GM19324 (cell line): ENCODE results near the gene TUSC2.
"Not testable (repeated sequence)": the region's sequence is repeated elsewhere in the genome, so short reads cannot be mapped to it uniquely, and the experiment has no call there.

Experiments
- ATAC-seq: cut with Tn5 transposase; IDR thresholded peaks from one replicate; pipeline ENCODE4 v1.9.1; 2021; ENCODE audit warnings: mild to moderate bottlenecking, moderate library complexity; ENCODE audit not compliant: unreplicated experiment, low FRiP score

Gene TUSC2

GRCh38 chr3:50319894-50320625 lies 8.0 kb downstream of the TUSC2 start:
- ATAC-seq: no peak

- ATAC-seq: no peak
These were observed 8.7 kb downstream of the TUSC2 start for GRCh38 chr3:50319181-50319893.

- ATAC-seq: no peak
These were observed 9.4 kb downstream of the TUSC2 start for GRCh38 chr3:50318615-50319014.

GRCh38 chr3:50318163-50318562 lies 9.9 kb downstream of the TUSC2 start:
- no peak for ATAC-seq

GRCh38 chr3:50317300-50317699 lies 10.7 kb downstream of the TUSC2 start:
- ATAC-seq: no peak

GRCh38 chr3:50316657-50317242 lies 11.3 kb downstream of the TUSC2 start:
- ATAC-seq: no peak

- no peak for ATAC-seq
These were observed 13.2 kb downstream of the TUSC2 start for GRCh38 chr3:50314816-50315215.

- no peak for ATAC-seq
These were observed 13.7 kb downstream of the TUSC2 start for GRCh38 chr3:50314342-50314741.

GRCh38 chr3:50312041-50312440 lies 16.0 kb downstream of the TUSC2 start:
- not testable (repeated sequence) for ATAC-seq

- ATAC-seq: no peak
These were observed 23.4 kb downstream of the TUSC2 start for GRCh38 chr3:50304601-50305000.

GRCh38 chr3:50303013-50303815 lies 24.8 kb downstream of the TUSC2 start, which contains the start of gene HYAL1:
Gene HYAL1, minus strand, starts transcription at chr3:50303574. Its CDS starts 618 bp downstream, at chr3:50302956.
- ATAC-seq: no peak

- ATAC-seq: no peak
These were observed 25.7 kb downstream of the TUSC2 start for GRCh38 chr3:50302095-50303012.

GRCh38 chr3:50300681-50301254 lies 27.3 kb downstream of the TUSC2 start:
- ATAC-seq: no peak

- no peak for ATAC-seq
These were observed 27.9 kb downstream of the TUSC2 start for GRCh38 chr3:50299929-50300680.

- ATAC-seq: no peak
These were observed 28.4 kb downstream of the TUSC2 start for GRCh38 chr3:50299638-50299928.

GRCh38 chr3:50298836-50299637 lies 29.0 kb downstream of the TUSC2 start, which contains the start of the genes HYAL3 and NAA80:
Gene HYAL3, minus strand, starts transcription at chr3:50299405. Its CDS starts 3,803 bp downstream, at chr3:50295602.
Gene NAA80, minus strand, starts transcription at chr3:50299405. Its CDS starts 1,942 bp downstream, at chr3:50297463.
- peak; percentile 84 for ATAC-seq

GRCh38 chr3:50297896-50298725 lies 29.9 kb downstream of the TUSC2 start:
- ATAC-seq: no peak
